Embryonic facial prominence (tissue), 1 donor: ENCODE results near the gene SLC49A3.

ENCODE experiments used
- DNase-seq: peaks from one replicate; pipeline ENCODE4 v3.0.0-alpha.2; 2016; ENCODE audit errors: extremely low spot score

Gene SLC49A3

GRCh38 chr4:666822-667544 lies 22.0 kb downstream of the SLC49A3 start:
- DNase-seq = no peak

GRCh38 chr4:666436-666810 lies 22.5 kb downstream of the SLC49A3 start:
- no peak for DNase-seq

GRCh38 chr4:665751-666435 lies 23.1 kb downstream of the SLC49A3 start:
- DNase-seq = no peak

GRCh38 chr4:665381-665750 lies 23.6 kb downstream of the SLC49A3 start:
- DNase-seq = no peak

GRCh38 chr4:664713-665231 lies 24.2 kb downstream of the SLC49A3 start:
- DNase-seq = no peak

- DNase-seq = no peak
Observed at GRCh38 chr4:663438-664428, 25.2 kb downstream of the SLC49A3 start.

GRCh38 chr4:663046-663437 lies 25.9 kb downstream of the SLC49A3 start:
- DNase-seq = no peak

GRCh38 chr4:661881-662761 lies 26.8 kb downstream of the SLC49A3 start:
- DNase-seq = no peak

- DNase-seq = no peak
Observed at GRCh38 chr4:661231-661630, 27.7 kb downstream of the SLC49A3 start.

GRCh38 chr4:660401-660800 lies 28.6 kb downstream of the SLC49A3 start:
- no peak for DNase-seq

GRCh38 chr4:659851-660250 lies 29.1 kb downstream of the SLC49A3 start:
- DNase-seq = no peak

GRCh38 chr4:658681-659667 lies 30.0 kb downstream of the SLC49A3 start:
- DNase-seq = no peak

- DNase-seq = no peak
Observed at GRCh38 chr4:657834-658667, 30.9 kb downstream of the SLC49A3 start.

GRCh38 chr4:657338-657833 lies 31.6 kb downstream of the SLC49A3 start:
- DNase-seq = no peak

- DNase-seq = no peak
Observed at GRCh38 chr4:656436-657337, 32.3 kb downstream of the SLC49A3 start.

GRCh38 chr4:655464-656151 lies 33.3 kb downstream of the SLC49A3 start:
- DNase-seq = no peak

GRCh38 chr4:654871-655463 lies 34.0 kb downstream of the SLC49A3 start:
- DNase-seq = no peak
